Activated naive CD8-positive, alpha-beta T cell treated with anti-CD3 and anti-CD28 coated beads, Interleukin-2, amount 50 U/mL, for 16 hours (primary cell): Measurements from ENCODE around the gene HEYL.

Experiments used
- DNase-seq: peaks from one replicate; pipeline ENCODE4 v3.0.0-alpha.2; 2020; ENCODE audit warnings: low read depth, low spot score

HEYL gene

GRCh38 chr1:39639305-39640130 is at the start of gene HEYL:
Gene HEYL (minus strand): TSS chr1:39639643. CDS start chr1:39639625, 18 bp downstream.
- DNase-seq, result peak; percentile 47

GRCh38 chr1:39689214-39689613 is 49.8 kb upstream of the HEYL start:
- DNase-seq, result no peak

- DNase-seq, result no peak
Measured at GRCh38 chr1:39688706-39689105, 49.3 kb upstream of the HEYL start.

GRCh38 chr1:39687243-39687642 is 47.8 kb upstream of the HEYL start:
- no peak for DNase-seq

- no peak for DNase-seq
Measured at GRCh38 chr1:39685071-39685470, 45.6 kb upstream of the HEYL start.

GRCh38 chr1:39684313-39684664 is 44.8 kb upstream of the HEYL start:
- DNase-seq, result no peak

GRCh38 chr1:39683591-39684312 is 44.3 kb upstream of the HEYL start:
- DNase-seq, result no peak

GRCh38 chr1:39681999-39682398 is 42.6 kb upstream of the HEYL start:
- DNase-seq, result no peak

- no peak for DNase-seq
Measured at GRCh38 chr1:39681294-39681693, 41.9 kb upstream of the HEYL start.

- no peak for DNase-seq
Measured at GRCh38 chr1:39680751-39681150, 41.3 kb upstream of the HEYL start.

- no peak for DNase-seq
Measured at GRCh38 chr1:39679821-39680220, 40.4 kb upstream of the HEYL start.

GRCh38 chr1:39678889-39679288 is 39.4 kb upstream of the HEYL start:
- DNase-seq, result no peak

GRCh38 chr1:39677645-39678044 is 38.2 kb upstream of the HEYL start:
- no peak for DNase-seq

- no peak for DNase-seq
Measured at GRCh38 chr1:39676948-39677548, 37.6 kb upstream of the HEYL start.

- no peak for DNase-seq
Measured at GRCh38 chr1:39675220-39675619, 35.8 kb upstream of the HEYL start.

GRCh38 chr1:39673215-39673614 is 33.8 kb upstream of the HEYL start:
- DNase-seq, result no peak

- no peak for DNase-seq
Measured at GRCh38 chr1:39672551-39672947, 33.1 kb upstream of the HEYL start.

GRCh38 chr1:39671793-39672550 is 32.5 kb upstream of the HEYL start, which contains the start of gene NT5C1A:
Gene NT5C1A (minus strand): TSS chr1:39672107. CDS start chr1:39672038, 69 bp downstream.
- DNase-seq, result no peak

GRCh38 chr1:39671433-39671792 is 32.0 kb upstream of the HEYL start:
- no peak for DNase-seq

GRCh38 chr1:39670689-39671088 is 31.2 kb upstream of the HEYL start:
- no peak for DNase-seq

- DNase-seq, result no peak
Measured at GRCh38 chr1:39668894-39669293, 29.5 kb upstream of the HEYL start.

- DNase-seq, result no peak
Measured at GRCh38 chr1:39668111-39668510, 28.7 kb upstream of the HEYL start.
